Upper lobe of left lung (tissue), 4 donors: Measurements from ENCODE around the gene NANS.

ENCODE experiments used
- CTCF ChIP-seq, 6 experiments: fragments of 450-650 bp in 4 of 6; fragments of 200-600 bp in 2 of 6; sonication (generic) in 2 of 6; IDR thresholded peaks; one replicate each; pipeline ENCODE4 v1.5.1; 2016 to 2019; ENCODE audit warnings: antibody characterized with exemption in 6 of 6
- POLR2A ChIP-seq, 4 donors: fragments of 450-650 bp; IDR thresholded peaks; one replicate each; pipeline ENCODE4 v1.5.1; 2016 to 2017; ENCODE audit warnings: antibody characterized with exemption in 4 of 4, mild to moderate bottlenecking in 2 of 4

DNA sequence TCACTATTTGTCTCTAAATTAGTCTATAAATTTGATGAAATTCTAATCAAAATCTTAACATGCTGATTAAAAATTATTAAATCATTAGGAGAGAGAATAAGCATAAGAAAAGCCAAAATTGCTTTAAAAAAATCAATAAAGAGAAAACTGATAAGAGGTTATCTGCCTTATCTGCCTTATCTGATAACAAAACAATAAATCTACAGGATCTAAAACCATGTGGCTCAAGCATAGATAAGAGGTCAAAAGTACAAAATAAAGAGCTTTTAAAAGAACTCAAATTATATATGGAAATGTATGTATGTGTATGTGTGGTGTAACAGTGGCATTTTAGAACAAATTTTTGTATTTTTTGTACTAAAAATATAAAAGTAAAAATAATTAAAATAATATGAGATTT lies 43.9 kb downstream of the NANS start:
- TF ChIP-seq POLR2A (IDR thresholded peaks at IDR 0.05) (no peak), CTCF (IDR thresholded peaks at IDR 0.05) (no peak)
